PFSK-1 (cell line): ENCODE data around the gene TOMM34.

Experiments used
- REST ChIP-seq, 2 experiments: IDR thresholded peaks; 2 replicates each; pipeline versions ENCODE4 v1.6.1 to v1.8.0; 2011 to 2012; ENCODE audit warnings: low read depth in 2 of 2, low read length in 2 of 2, control low read depth in 1 of 2, inconsistent platforms in 1 of 2, mild to moderate bottlenecking in 1 of 2, moderate library complexity in 1 of 2; ENCODE audit not compliant: insufficient read depth in 1 of 2
- TAF1 ChIP-seq: IDR thresholded peaks from 2 replicates; pipeline ENCODE4 v1.6.1; 2012; ENCODE audit warnings: low read length, control low read depth, borderline replicate concordance; ENCODE audit not compliant: insufficient read depth

GRCh38 chr20:44900231-44900854 lies 59.9 kb downstream of the TOMM34 start:
- TF ChIP-seq TAF1, result no peak
- TF ChIP-seq REST (IDR thresholded peaks at IDR 0.05; ENCODE audit: insufficient read depth in 1 of 2, low read depth in 2 of 2, low read length in 2 of 2), result no peak
